HG03558 (cell line): ENCODE measurements around the gene CLPX.
A peak's percentile ranks its signal among the peaks of the same experiment; 100 is the strongest.
"Not testable (repeated sequence)": the region's sequence is repeated elsewhere in the genome, so short reads cannot be mapped to it uniquely, and the experiment has no call there.

Experiments used
- ATAC-seq: cut with Tn5 transposase; IDR thresholded peaks from one replicate; pipeline ENCODE4 v1.9.1; 2021; ENCODE audit warnings: moderate number of reproducible peaks; ENCODE audit not compliant: unreplicated experiment; ENCODE audit errors: extremely low read depth

Gene CLPX

GRCh38 chr15:65175511-65175910 lies 9.6 kb downstream of the CLPX start:
- ATAC-seq = no peak

DNA sequence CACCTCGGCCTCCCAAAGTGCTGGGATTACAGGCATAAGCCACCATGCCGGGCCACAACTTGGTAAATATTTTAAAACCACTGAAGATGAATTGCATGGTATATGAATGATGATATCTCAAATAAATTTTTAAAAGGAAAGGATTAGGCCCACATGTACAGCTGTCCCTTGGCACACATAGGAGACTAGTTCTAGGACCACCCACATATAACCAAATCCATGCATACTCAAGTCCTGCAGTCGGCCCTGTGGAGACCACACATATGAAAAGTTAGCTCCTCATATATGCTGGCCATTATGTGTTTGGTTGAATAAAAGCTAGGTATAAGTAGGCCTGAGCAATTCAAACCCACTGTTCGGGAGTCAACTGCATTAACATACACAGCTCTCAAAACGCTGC lies 10.6 kb downstream of the CLPX start:
- ATAC-seq = no peak

DNA sequence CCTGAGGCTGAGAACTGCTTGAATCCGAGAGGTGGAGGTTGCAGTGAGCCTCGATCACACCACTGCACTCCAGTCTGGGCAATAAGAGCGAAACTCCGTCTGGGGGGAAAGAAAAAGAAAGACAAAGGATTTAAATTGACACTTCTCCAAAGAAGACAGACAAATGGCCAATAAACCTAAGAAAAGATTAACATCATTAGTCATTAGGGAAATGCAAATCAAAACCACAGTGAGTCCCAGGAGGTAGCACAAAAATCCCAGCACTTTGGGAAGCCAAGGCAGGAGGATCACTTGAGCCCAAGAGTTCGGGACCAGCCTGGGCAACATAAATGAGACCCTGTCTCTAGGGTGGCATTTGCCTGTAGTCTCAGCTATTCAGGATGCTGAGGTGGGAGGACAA lies 12.6 kb downstream of the CLPX start:
- no peak for ATAC-seq

DNA sequence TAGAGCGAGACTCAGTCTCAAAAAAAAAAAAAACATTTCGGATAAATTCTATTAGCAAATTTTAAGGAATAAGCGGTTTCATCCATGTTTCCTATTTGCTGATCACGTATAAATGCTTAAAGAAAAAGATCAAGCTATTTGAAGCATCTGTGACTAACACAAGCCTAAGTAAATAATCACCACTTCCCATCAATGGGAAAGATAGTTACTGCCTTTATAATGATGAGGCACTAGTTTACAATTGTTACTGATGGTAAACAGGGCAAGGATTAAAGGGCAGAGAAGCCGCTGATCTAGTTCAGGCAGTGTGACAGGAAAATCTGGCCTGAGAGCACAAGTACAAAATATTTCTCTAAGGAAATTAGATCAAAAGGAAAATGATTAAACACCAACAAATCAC lies 13.7 kb downstream of the CLPX start:
- ATAC-seq = no peak

GRCh38 chr15:65165875-65166274 lies 19.3 kb downstream of the CLPX start:
- no peak for ATAC-seq

GRCh38 chr15:65164139-65164538 lies 21.0 kb downstream of the CLPX start:
- ATAC-seq = no peak

- no peak for ATAC-seq
These were observed 22.1 kb downstream of the CLPX start for GRCh38 chr15:65163041-65163440.

DNA sequence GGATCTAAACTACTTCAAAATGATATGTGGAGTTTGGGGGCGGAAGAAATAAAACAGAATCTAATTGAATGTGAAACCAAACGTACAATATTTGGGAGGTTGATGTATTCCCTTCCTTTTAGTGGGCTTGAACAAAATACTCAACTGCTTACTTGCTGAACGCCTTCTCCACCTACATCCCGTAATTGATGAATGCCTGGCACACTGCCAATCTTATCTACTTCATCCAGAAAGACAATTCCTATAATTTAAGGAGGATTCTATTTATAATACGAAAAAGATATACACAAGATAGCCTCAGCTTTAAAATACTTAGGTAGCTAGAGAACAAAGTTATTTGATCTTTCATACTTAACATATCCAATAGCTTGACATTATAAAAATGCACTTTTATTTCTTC lies 28.4 kb downstream of the CLPX start:
- ATAC-seq = no peak

- ATAC-seq = no peak
These were observed 30.4 kb downstream of the CLPX start for GRCh38 chr15:65154720-65155119.

GRCh38 chr15:65147902-65148301 lies 37.2 kb downstream of the CLPX start:
- no peak for ATAC-seq

DNA sequence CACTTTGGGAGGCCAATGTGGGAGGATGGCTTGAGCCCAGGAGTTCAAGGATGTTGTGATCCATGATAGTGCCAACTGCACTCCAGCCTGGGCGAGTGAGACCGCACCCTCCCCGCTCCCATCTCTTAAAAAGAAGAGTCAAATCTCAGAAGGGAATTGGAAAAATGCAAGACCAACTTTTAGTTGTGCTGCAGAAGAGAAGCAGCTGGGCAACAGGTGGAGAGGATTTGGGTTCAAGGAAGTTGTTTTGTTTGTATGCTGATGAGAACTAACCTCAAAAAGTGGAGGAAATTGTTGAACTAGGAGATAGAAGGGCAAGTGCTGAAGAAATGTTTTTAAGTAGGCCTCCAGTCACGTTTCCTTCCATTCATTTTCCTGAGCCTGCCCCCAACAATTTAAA lies 38.7 kb downstream of the CLPX start:
- no peak for ATAC-seq

DNA sequence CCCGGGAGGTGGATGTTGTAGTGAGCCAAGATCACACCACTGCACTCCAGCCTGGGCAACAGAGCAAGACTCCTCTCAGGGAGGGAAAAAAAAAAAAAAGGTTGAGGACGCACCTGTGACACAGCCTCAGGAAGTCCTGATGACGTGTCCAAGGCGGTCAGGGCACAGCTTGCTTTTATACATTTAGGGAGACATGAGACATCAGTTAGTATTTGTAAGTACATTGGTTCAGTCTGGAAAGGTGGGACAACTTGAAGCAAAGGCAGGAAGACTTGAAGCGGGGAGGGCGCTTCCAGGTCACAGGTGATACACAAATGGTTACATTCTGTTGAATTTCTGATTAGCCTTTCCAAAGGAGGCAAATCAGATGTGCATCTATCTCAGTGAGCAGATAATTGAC lies 46.5 kb downstream of the CLPX start:
- ATAC-seq = not testable (repeated sequence)

GRCh38 chr15:65137893-65138292 lies 47.2 kb downstream of the CLPX start:
- ATAC-seq = not testable (repeated sequence)

- ATAC-seq = not testable (repeated sequence)
These were observed 48.1 kb downstream of the CLPX start for GRCh38 chr15:65137089-65137488.

DNA sequence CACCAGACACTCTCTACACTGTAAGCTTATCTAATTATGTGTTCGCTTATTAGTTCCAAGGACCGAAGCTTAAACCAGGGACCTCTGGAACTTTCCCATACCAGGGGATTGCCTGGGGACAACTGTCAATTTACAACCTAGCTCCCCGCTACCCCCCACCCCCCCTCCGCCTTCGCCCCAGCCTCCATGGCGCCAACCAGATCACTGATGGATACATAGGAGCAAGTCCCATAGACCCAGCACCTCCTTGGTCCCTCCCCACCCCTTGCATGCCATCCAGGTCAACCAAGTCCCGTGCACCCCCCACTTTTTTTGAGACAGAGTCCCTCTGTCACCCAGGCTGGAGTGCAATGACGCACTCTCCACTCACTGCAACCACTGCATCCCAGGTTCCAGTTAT lies 50.6 kb downstream of the CLPX start:
- no peak for ATAC-seq

DNA sequence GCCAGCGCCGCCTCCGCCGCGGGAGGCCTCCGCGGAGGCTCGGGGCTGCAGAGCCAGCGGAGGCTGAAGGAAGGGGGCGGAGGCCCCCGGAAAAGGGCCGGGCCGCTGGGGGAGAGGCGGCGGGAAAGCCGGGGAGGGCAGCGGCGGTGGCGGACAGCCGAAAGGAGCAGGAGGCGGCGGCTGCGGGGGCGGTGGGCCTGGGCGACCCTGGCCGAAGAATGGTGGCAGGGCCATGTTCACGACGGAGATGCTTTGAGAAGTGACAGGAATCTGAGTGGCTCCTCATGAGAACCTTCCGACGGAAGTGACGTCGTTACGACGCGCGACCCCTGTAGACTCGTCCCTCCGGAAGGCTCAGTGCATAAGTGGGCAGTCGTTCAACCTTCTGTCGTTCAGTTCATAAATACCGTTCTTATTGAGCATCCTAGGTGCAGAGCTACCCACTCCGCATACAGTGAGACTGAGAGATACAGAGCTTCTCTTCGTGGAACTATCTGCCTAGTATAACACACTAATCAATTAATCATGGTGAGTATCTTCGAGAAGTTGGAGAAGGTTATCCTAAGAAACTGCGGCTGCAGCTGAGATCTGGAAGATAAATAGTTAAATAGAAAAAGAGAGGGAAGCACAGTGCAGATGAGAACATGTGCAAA lies 51.5 kb downstream of the CLPX start, which contains the start of gene PDCD7:
PDCD7 (minus strand) TSS at position 261 of the 653 bp plus-strand sequence; CDS start at position 234, 27 bp downstream.
- ATAC-seq = peak; percentile 70

GRCh38 chr15:65132878-65133547 lies 52.1 kb downstream of the CLPX start:
- peak; percentile 14 for ATAC-seq

- no peak for ATAC-seq
These were observed 54.2 kb downstream of the CLPX start for GRCh38 chr15:65130941-65131340.

- no peak for ATAC-seq
These were observed 69.6 kb downstream of the CLPX start for GRCh38 chr15:65115542-65115941.

- ATAC-seq = no peak
These were observed 70.1 kb downstream of the CLPX start, which contains the start of gene UBAP1L for GRCh38 chr15:65115086-65115485. UBAP1L (minus strand) TSS chr15:65115200; CDS start chr15:65106215, 8,985 bp downstream.

GRCh38 chr15:65110676-65111292 lies 74.4 kb downstream of the CLPX start:
- ATAC-seq = no peak
